ENCODE data around the gene HMGN2. TPM values are rescaled to one million over a fixed set of nuclear protein-coding genes. Genes with fewer than 3 reads are reported as not detected.

Gene HMGN2
- total and polyA plus RNA-seq, 10 of the 15 experiments (the other 5 are each of a cell fraction or from before 2014, with no cell fraction given), result 249 to 2,682 (median 694) TPM

- intact Hi-C loops (cut with micrococcal nuclease; ENCODE audit: unreplicated experiment), result no loop called here
- WGBS (ENCODE audit: insufficient coverage, insufficient replicate concordance, low lambda C conversion rate, missing lambda C conversion rate), result 98% methylated on average over 3 of the region's 3 CpGs
Observed at GRCh38 chr1:26493938-26494337, 21.7 kb downstream of the HMGN2 start.

More at GRCh38 chr1:26493938-26494337, 21.7 kb downstream of the HMGN2 start:
- FAIRE-seq (no peak), ATAC-seq (no peak), DNase-seq (ENCODE audit: low read depth, low spot score) (no peak)
- ChIA-PET POLR2A (interaction anchor here (0.6 kb wide), 2 partner anchors 51 to 374 kb away, joined by 3 to 6 read pairs; no protein-coding TSS in a partner anchor), SMC1A (ENCODE audit: uncharacterized antibody, unreplicated experiment) (no interaction called here), CTCF (no interaction called here), RAD21 (ENCODE audit: unreplicated experiment) (no interaction called here)
- in situ Hi-C loops (cut with MboI), result no loop called here
- no peaks in the 10 kb centered on the region for H3K36me3 ChIP-seq (ENCODE audit: control insufficient read depth in 2 of 2, insufficient read depth in 2 of 2, low read length in 1 of 2)
- no peaks in the 10 kb centered on the region for H3K9me3 ChIP-seq (replicated peaks; ENCODE audit: control insufficient read depth, insufficient read depth, low read length)
- no peak overlapping the region for H3K4me2 ChIP-seq (ENCODE audit: control insufficient read depth, insufficient read depth)
- no peak for TF ChIP-seq YBX1 (IDR thresholded peaks at IDR 0.05)
- TF ChIP-seq CBFB (IDR thresholded peaks at IDR 0.05; ENCODE audit: low read depth), result no peak
- TF ChIP-seq SUZ12 (IDR thresholded peaks at IDR 0.05; ENCODE audit: unreplicated experiment), result no peak
- TF ChIP-seq IRF3 (IDR thresholded peaks at IDR 0.05), result no peak
- no peak for TF ChIP-seq SIN3A (IDR thresholded peaks at IDR 0.05; ENCODE audit: low read depth, low read length)
- no peak for TF ChIP-seq ATF7 (IDR thresholded peaks at IDR 0.05; ENCODE audit: low read depth)
- no peak for TF ChIP-seq NFXL1 (IDR thresholded peaks at IDR 0.05; ENCODE audit: borderline replicate concordance)
- no peak for TF ChIP-seq ZNF274 (IDR thresholded peaks at IDR 0.05; ENCODE audit: insufficient read depth, insufficient read length)
- TF ChIP-seq ZBTB33 (IDR thresholded peaks at IDR 0.05), result no peak
- no peak for TF ChIP-seq MAX (IDR thresholded peaks at IDR 0.05; ENCODE audit: low read depth, low read length)
- TF ChIP-seq MYB (IDR thresholded peaks at IDR 0.05; ENCODE audit: borderline replicate concordance, low read depth, low read length), result no peak
- TF ChIP-seq TARDBP (IDR thresholded peaks at IDR 0.05; ENCODE audit: borderline replicate concordance), result no peak
- no peak overlapping the region for H2AFZ ChIP-seq (ENCODE audit: control insufficient read depth, low read depth, low read length)
- no peaks in the 10 kb centered on the region for H4K20me1 ChIP-seq (ENCODE audit: control insufficient read depth, insufficient read depth)
- H3K4me1 ChIP-seq (ENCODE audit: control insufficient read depth, insufficient read depth, low read length), result peaks cover 11% of the 10 kb centered on the region
- no peak overlapping the region for H3K27ac ChIP-seq (ENCODE audit: control insufficient read depth, insufficient read depth)
- no peak overlapping the region for H3K9ac ChIP-seq (ENCODE audit: control insufficient read depth, insufficient read depth, low read length)
- no TSS peak for BruUV-seq (replicated peaks)
- no peaks in the 10 kb centered on the region for H3K27me3 ChIP-seq (replicated peaks in 1 of 2; ENCODE audit: control insufficient read depth in 2 of 2, insufficient read depth in 2 of 2, low read length in 1 of 2)
- H3K4me3 ChIP-seq, result no peak overlapping the region
- no peaks in the 10 kb centered on the region for H3K79me2 ChIP-seq (ENCODE audit: control insufficient read depth, insufficient read depth, low read length)
